GM19463 (cell line): ENCODE data around the gene MTO1.
"Not testable (repeated sequence)": the region's sequence is repeated elsewhere in the genome, so short reads cannot be mapped to it uniquely, and the experiment has no call there.

Source experiments
- ATAC-seq: cut with Tn5 transposase; IDR thresholded peaks from one replicate; pipeline ENCODE4 v1.9.1; 2021; ENCODE audit warnings: mild to moderate bottlenecking, moderate library complexity; ENCODE audit not compliant: unreplicated experiment

MTO1 gene, protein sequence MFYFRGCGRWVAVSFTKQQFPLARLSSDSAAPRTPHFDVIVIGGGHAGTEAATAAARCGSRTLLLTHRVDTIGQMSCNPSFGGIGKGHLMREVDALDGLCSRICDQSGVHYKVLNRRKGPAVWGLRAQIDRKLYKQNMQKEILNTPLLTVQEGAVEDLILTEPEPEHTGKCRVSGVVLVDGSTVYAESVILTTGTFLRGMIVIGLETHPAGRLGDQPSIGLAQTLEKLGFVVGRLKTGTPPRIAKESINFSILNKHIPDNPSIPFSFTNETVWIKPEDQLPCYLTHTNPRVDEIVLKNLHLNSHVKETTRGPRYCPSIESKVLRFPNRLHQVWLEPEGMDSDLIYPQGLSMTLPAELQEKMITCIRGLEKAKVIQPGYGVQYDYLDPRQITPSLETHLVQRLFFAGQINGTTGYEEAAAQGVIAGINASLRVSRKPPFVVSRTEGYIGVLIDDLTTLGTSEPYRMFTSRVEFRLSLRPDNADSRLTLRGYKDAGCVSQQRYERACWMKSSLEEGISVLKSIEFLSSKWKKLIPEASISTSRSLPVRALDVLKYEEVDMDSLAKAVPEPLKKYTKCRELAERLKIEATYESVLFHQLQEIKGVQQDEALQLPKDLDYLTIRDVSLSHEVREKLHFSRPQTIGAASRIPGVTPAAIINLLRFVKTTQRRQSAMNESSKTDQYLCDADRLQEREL

GRCh38 chr6:73461537-73462350 is at the start of gene MTO1:
Gene MTO1, plus strand, starts transcription at chr6:73461737. Its CDS starts 118 bp downstream, at chr6:73461855.
- ATAC-seq: peak; percentile 98

DNA sequence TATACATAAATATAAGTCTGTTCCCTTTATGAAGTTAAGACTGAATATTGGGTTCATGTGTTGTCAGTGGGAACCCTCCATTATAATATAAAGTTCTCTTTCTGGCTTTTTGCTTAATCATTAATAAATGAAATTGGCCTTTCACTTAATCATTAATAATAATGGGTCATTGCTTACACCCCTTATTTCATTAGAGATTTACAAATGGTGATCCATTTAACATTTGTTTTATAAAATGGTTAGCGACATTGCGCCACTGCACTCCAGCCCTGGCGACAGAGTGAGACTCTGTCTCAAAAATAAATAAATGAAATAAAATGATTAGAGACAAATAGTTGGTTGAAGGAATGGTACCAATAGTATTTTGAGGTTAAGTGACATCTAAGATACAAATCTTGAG is 48.4 kb upstream of the MTO1 start:
- ATAC-seq: no peak

- ATAC-seq: no peak
Observed at GRCh38 chr6:73418081-73418741, 43.3 kb upstream of the MTO1 start.

DNA sequence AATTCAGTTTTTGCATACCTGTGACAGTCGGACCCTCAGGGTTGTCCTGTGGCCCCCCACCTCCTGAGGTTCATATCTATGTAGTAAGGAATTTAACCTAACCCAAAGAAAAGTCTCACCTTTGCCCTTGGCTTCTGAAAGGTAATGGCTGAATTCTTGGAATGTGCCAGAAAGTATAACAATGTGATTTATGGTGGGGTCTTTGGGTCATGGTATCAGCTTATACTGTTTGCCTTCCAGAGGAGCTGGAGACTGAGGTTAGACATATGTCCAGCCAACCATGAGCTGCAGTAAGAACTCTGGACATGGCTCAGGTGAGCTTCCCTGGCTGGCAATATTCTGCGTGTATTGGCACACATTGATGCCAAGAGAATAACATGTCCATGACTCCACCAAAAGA is 40.0 kb upstream of the MTO1 start:
- no peak for ATAC-seq

- ATAC-seq: no peak
Observed at GRCh38 chr6:73435236-73435635, 26.3 kb upstream of the MTO1 start.

DNA sequence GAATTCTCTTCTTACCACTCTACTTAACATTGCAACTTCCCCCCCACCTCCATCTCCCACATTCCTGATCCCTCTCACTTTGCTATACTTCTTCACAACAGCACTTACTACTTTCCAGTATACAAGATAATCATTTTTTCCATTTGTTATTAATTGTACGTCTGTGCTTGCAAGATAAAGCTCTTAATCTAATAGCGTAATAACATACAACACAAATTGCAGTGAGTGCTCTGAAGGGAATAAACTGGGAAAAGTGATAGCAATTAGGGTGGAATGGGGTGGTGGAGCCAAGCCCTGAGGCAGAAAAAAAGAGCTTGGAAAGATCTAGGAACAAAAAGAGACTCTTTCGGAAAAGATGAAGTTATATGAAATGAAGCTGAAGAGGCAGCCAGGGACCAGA is 18.0 kb upstream of the MTO1 start:
- no peak for ATAC-seq

DNA sequence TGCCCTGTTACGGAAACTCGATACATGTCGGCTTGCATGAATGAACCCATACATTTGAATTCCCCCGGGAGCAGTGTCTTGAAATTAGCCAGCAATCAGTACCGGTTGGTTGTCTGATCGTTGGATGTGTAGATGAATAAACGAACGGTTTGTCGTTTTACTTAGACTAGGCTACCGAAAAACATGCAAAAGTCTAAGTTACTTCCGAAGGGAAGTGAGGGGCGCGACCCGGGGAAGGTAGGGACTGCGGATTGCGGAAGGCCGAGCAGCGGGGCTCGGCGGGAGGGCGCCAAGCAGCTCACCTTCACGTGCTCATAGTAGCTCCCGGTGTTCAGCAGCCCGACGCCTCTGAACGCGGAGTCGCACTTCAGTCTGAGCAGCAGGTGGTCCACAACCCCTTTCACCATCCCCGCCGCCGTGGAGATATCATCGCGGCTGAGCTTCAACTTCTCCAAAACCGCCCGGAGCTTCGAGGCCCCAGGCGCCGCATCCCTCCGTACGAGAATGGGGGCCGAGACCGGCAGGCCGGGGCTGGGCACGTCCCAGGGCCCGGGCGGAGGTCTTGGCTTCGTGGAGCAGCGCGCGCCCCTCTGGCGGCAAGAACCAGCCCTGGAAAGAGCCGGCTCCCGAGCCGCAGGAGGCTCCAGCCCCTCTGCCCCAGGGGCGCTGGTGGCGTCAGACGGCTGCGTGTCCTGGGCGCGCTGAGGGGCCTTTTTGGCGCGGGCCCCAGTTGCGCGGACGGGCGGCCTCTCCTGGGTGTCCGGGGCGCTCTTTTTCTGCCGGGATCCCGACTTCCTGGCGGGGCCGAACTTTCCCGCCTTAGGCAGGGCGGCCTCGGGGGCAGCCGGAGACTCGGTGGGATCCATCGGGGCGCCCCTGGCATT is 10.1 kb upstream of the MTO1 start:
- ATAC-seq: peak; percentile 49

- ATAC-seq: peak; percentile 78
Observed at GRCh38 chr6:73452107-73452461, 9.5 kb upstream of the MTO1 start, which contains the start of gene CGAS. Gene CGAS, minus strand, starts transcription at chr6:73452297. Its CDS starts 116 bp downstream, at chr6:73452181.

DNA sequence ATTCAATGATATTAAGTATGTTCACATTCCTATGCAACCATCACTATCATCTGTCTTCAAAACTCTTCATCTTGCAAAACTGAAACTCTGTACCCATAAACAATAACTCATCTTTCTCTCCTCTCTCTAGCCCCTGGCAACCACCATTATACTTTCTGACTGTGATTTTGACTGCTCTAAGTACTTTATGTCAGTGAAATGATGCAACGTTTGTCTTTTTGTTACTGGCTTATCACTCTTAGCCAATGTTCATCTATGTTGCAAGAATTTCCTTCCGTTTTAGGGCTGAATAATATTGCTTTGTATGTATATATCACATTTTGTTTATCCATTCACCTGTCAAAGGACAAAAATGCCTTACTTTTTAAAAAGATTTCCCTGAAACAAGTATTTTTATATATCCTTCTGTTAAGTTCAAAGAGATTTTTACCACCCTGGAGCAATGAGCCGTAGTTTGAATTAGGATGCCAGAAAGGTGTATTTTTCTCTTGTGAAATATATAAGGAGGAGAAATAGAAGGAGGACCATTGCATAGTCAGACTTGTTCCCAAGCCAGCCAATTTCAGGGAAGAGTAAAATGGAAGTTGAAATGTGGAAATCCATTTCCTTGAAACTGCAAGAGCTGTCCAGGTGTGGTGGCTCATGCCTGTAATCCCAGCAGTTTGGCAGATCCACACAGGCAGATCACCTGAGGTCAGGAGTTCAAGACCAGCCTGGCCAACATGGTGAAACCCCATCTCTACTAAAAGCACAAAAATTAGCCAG is 5.5 kb upstream of the MTO1 start:
- no peak for ATAC-seq

- ATAC-seq: not testable (repeated sequence)
Observed at GRCh38 chr6:73459474-73459873, 2.1 kb upstream of the MTO1 start.

DNA sequence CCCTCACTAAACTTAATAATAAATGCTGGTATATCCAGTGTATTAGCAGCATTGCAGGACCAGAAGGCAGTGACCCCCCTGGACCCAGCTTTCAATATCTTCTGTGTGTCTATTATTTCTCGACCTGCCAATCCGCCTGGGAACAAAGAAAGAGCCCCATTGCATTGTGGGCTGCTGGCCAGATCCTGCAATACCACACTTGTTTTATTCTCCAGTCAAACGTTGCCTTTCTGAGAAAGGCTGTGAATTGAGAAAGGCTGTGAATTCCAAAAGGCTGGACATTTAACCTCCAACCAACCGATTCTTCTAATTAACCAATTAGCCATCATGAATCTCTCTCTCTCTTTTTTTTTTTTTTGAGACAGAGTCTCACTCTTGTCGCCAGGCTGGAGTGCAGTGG is 1.5 kb upstream of the MTO1 start:
- ATAC-seq: no peak

- peak; percentile 90 for ATAC-seq
Observed at GRCh38 chr6:73471686-73472290, 10.3 kb downstream of the MTO1 start.

DNA sequence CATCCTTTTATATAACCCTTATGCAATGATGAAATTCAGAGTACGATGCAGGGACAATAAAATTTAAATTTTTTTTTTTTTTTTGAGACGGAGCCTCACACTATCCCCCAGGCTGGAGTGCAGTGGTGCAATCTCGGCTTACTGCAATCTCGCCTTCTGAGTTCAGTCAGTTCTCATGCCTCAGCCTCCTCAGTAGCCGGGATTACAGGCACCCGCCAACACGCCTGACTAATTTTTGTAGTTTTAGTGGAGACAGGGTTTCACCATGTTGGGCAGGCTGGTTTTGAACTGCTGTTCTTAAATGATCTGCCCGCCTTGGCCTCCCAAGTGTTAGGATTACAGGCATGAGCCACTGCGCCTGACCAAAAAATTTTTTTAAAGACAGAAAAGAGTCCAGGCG is 15.2 kb downstream of the MTO1 start:
- no peak for ATAC-seq

GRCh38 chr6:73477407-73477806 is 15.9 kb downstream of the MTO1 start:
- ATAC-seq: no peak

GRCh38 chr6:73481969-73482368 is 20.4 kb downstream of the MTO1 start:
- ATAC-seq: no peak

DNA sequence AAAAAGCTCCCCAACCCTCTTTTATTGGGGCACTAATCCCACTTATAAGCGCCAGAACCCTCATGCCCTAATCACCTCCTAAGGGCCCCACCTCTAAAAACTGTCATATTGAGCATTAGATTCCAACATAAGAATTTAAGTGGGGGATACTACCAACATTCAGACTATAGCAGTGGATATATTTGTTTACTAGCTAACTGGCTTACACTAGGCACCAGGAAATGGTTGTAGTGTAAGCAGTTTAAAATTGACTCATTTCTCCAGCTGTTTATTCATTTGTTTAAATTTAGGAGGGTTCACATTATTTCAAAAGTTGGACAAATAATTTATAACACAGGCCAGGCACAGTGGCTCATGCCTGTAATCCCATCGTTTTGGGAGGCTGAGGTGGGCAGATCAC is 22.9 kb downstream of the MTO1 start:
- no peak for ATAC-seq

DNA sequence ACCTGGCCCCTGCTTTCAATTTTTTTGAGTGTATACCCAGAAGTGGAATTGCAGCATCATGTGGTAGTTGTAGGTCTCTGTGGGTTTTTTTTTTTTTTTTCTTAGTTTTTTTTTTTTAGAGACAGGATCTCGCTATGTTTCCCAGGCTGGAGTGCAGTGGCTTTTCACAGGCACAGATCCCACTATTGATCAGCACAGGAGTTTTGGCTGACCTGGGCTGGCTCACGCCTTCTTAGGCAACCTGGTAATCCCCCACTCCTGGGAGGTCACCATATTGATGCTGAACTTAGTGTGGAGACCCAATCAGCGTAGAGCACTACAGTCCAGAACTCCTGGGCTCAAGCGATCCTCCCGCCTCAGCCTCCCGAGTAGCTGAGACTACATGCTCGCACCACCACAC is 25.9 kb downstream of the MTO1 start:
- ATAC-seq: no peak

GRCh38 chr6:73491377-73491776 is 29.8 kb downstream of the MTO1 start:
- no peak for ATAC-seq

DNA sequence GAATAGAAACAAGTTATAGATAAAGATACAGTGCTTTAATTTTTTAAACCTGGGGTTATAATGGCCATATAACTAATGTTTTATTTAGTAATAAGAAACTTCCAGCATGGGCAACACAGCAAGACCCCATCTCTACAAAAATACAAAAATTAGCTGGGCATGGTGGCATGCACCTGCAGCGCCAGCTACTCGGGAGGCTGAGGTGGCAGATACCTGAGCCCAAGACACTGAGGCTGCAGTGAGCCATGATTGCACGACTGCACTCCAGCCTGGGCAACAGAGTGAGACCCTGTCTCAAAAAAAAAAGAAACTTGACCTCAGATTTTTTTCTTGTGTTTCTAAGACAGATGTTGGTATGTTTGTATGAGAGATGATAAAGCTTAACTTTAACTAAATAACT is 36.4 kb downstream of the MTO1 start:
- ATAC-seq: no peak
